Suprapubic skin (tissue), 4 donors: ENCODE measurements around the gene TRIM29.

Experiments used
- CTCF ChIP-seq, 2 donors: fragments of 200-600 bp in 1 of 2; fragments of 450-650 bp in 1 of 2; sonication (generic) in 1 of 2; IDR thresholded peaks; one replicate each; pipeline ENCODE4 v1.5.1; 2016 to 2019; ENCODE audit warnings: antibody characterized with exemption in 2 of 2, mild to moderate bottlenecking in 1 of 2, moderate library complexity in 1 of 2
- POLR2A ChIP-seq, 2 donors: fragments of 450-650 bp; IDR thresholded peaks; one replicate each; pipeline ENCODE4 v1.6.1; 2017; ENCODE audit warnings: antibody characterized with exemption in 2 of 2, mild to moderate bottlenecking in 2 of 2, moderate library complexity in 2 of 2
- POLR2AphosphoS5 ChIP-seq, 3 donors: sonication (generic); formaldehyde crosslinking; IDR thresholded peaks; one replicate each; pipeline ENCODE4 v1.6.1; 2017; ENCODE audit warnings: antibody characterized with exemption in 3 of 3

GRCh38 chr11:120168960-120169681 lies 31.2 kb upstream of the TRIM29 start:
- TF ChIP-seq POLR2A (IDR thresholded peaks at IDR 0.05) = no peak
- TF ChIP-seq CTCF (IDR thresholded peaks at IDR 0.05) = peak; percentile 64 to 99
- TF ChIP-seq POLR2AphosphoS5 (IDR thresholded peaks at IDR 0.05) = no peak
